Measurements from ENCODE around the gene CDHR3. TPM values are rescaled to one million over a fixed set of nuclear protein-coding genes. Genes with fewer than 3 reads are reported as not detected.

The CDHR3 gene
- total RNA-seq: 2.1 and 2.6 TPM in 2 replicates

GRCh38 chr7:105963038-105963667, at the start of gene CDHR3:
CDHR3 (plus strand) TSS chr7:105963264; CDS start chr7:105963319, 55 bp downstream.

Other genes with a start within 250 kb of the CDHR3 start
- gene ATXN7L1, start 86.7 kb upstream of the CDHR3 start, total RNA-seq: 7.5 and 8.5 TPM in 2 replicates
- 57.5 TPM in 2 replicates for gene SYPL1, start 149.0 kb downstream of the CDHR3 start, total RNA-seq